ENCODE data around the gene SPO11. TPM values are rescaled to one million over a fixed set of nuclear protein-coding genes. Genes with fewer than 3 reads are reported as not detected.

The SPO11 gene
- total RNA-seq, 1 donor from 2014 or later = not detected

DNA sequence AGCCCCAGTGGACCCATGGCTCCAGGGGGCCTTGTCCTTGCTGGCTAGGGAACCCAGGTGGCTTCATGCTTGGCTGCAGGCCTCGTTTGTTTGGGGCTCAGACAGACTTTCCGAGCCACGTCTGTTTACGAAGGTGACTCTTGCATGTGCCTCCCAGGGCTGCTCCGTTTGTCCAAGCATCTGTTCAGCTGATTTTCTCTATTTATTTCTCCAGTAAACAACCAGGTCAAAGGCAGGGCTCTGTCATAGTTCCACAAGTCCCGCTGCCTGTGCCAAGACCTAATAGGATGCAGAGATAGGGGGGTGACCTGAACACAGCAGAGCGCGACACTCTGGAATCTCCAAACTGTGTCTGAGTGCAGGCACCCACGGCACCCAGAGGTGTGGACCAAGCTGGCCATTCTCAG is 12.8 kb upstream of the SPO11 start:
- H3K27ac Mint-ChIP-seq = no peak overlapping the region
- TF ChIP-seq, protein P1, sequence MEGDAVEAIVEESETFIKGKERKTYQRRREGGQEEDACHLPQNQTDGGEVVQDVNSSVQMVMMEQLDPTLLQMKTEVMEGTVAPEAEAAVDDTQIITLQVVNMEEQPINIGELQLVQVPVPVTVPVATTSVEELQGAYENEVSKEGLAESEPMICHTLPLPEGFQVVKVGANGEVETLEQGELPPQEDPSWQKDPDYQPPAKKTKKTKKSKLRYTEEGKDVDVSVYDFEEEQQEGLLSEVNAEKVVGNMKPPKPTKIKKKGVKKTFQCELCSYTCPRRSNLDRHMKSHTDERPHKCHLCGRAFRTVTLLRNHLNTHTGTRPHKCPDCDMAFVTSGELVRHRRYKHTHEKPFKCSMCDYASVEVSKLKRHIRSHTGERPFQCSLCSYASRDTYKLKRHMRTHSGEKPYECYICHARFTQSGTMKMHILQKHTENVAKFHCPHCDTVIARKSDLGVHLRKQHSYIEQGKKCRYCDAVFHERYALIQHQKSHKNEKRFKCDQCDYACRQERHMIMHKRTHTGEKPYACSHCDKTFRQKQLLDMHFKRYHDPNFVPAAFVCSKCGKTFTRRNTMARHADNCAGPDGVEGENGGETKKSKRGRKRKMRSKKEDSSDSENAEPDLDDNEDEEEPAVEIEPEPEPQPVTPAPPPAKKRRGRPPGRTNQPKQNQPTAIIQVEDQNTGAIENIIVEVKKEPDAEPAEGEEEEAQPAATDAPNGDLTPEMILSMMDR (IDR thresholded peaks at IDR 0.05; ENCODE audit: unreplicated experiment) = no peak
- H3K9me3 Mint-ChIP-seq = no peaks in the 10 kb centered on the region
- no peak for DNase-seq (ENCODE audit: low spot score in 2 of 2, unreplicated experiment in 2 of 2)
- no peaks in the 10 kb centered on the region for H3K27me3 Mint-ChIP-seq (ENCODE audit: low read depth)
- no peaks in the 10 kb centered on the region for H3K36me3 Mint-ChIP-seq
- H3K4me1 Mint-ChIP-seq = no peaks in the 10 kb centered on the region
- no peak overlapping the region for H3K4me3 Mint-ChIP-seq

DNA sequence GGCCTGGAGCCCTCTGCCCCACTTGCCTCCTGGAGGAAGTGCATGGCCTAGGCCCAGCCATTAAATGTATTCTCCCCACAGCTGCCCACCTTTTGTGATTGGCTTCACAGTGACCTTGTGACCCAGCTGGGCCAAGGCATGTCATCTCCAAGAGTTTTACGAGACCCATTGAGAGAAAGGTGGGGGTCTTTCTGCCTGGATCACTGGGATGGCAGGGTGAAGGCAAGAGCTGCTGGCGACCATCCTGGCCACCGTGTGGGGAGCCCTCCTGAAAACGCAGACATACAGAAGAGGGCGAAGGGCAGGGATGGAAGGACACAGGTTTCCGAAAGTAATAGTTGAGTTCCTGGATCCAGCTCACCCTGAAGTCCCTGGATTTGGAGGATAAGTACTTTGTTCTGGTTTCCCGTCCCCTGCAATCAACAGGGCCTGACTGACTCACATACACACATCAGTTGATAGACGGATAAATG is 12.3 kb upstream of the SPO11 start:
- H3K4me1 Mint-ChIP-seq = no peaks in the 10 kb centered on the region
- no peak for DNase-seq (ENCODE audit: low spot score in 2 of 2, unreplicated experiment in 2 of 2)
- H3K27ac Mint-ChIP-seq = no peak overlapping the region
- no peaks in the 10 kb centered on the region for H3K9me3 Mint-ChIP-seq
- H3K27me3 Mint-ChIP-seq (ENCODE audit: low read depth) = no peaks in the 10 kb centered on the region
- TF ChIP-seq, protein P1 (IDR thresholded peaks at IDR 0.05; ENCODE audit: unreplicated experiment) = no peak
- H3K36me3 Mint-ChIP-seq = no peaks in the 10 kb centered on the region
- H3K4me3 Mint-ChIP-seq = no peak overlapping the region

DNA sequence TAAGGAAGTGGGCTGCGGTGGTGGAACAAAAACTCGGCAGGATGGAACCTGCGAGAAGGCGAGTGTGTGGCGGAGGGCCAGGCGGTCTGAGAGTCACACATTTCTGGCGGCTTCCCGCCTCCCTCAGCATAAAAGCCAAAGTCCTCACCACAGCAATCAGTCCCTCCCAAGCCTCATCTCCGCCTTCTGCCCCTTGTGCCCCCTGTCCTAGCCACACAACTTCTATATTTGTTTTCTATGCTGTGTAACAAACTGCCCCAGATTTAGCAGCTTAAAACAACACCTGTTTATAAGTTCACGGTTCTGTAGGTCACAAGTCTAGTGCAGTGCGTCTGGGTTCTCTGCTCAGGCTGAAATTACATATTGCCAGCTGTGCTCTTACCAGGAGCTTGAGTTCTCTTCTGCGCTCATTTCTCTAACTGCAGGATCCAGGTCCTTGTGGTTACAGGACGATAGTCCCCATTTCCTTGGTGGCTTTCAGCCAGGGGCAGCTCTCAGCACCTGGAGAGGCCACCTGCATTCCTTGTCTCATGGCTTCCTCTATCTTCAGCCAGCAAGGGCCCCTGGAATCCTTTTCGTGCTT is 11.7 kb upstream of the SPO11 start:
- no peaks in the 10 kb centered on the region for H3K27me3 Mint-ChIP-seq (ENCODE audit: low read depth)
- H3K27ac Mint-ChIP-seq = peak overlapping the region; percentile 21
- no peaks in the 10 kb centered on the region for H3K9me3 Mint-ChIP-seq
- no peak overlapping the region for H3K4me3 Mint-ChIP-seq
- TF ChIP-seq, protein P1 (IDR thresholded peaks at IDR 0.05; ENCODE audit: unreplicated experiment) = no peak
- DNase-seq (ENCODE audit: low spot score in 2 of 2, unreplicated experiment in 2 of 2) = peak in 1 of 2 experiments; percentile 25
- H3K4me1 Mint-ChIP-seq = peaks cover 3% of the 10 kb centered on the region
- no peaks in the 10 kb centered on the region for H3K36me3 Mint-ChIP-seq

DNA sequence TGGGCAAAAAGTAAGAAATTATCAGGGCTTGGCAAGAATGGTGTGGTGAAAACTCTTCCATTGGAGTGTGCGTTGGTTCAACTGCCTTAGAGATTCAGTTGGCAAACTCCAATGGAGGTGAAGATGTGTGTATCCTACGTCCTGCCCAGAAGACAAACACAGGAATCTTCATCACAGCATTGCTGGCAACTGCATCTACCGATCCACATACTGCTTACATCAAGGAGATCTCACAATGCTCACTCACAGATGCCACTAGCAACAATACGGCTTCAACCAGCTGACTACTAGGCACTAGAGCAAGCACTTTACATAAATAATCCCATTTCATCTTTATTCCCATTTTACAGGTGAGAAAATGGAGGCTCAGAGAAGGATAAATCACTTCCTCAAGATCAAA is 10.0 kb upstream of the SPO11 start:
- TF ChIP-seq, protein P1 (IDR thresholded peaks at IDR 0.05; ENCODE audit: unreplicated experiment) = no peak
- Mint-ChIP-seq H3K36me3 (no peaks in the 10 kb centered on the region), H3K4me1 (peaks cover 4% of the 10 kb centered on the region), H3K27ac (no peak overlapping the region), H3K27me3 (ENCODE audit: low read depth) (no peaks in the 10 kb centered on the region), H3K9me3 (no peaks in the 10 kb centered on the region), H3K4me3 (no peak overlapping the region)
- peak in 1 of 2 experiments; percentile 0 for DNase-seq (ENCODE audit: low spot score in 2 of 2, unreplicated experiment in 2 of 2)

DNA sequence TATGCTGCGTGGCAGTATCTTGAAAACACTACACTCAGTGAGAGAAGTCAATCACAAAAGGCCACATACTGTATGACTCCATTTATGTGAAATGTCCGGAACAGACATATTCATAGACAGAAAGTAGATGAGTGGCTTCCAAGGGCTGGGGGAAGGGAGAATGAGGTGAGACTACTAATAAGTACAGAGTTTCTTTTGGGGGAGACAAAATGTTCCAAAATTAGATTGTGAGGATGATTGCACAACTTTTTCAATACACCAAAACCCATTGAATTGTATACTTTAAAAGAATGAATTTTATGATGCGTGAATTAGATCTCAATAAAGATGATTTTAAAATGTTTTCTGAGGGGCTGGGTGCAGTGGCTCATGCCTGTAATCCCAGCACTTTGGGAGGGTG is 9.2 kb upstream of the SPO11 start:
- Mint-ChIP-seq H3K4me3 (no peak overlapping the region), H3K27ac (no peak overlapping the region), H3K27me3 (ENCODE audit: low read depth) (no peaks in the 10 kb centered on the region), H3K9me3 (no peaks in the 10 kb centered on the region), H3K36me3 (no peaks in the 10 kb centered on the region), H3K4me1 (peaks cover 8% of the 10 kb centered on the region)
- TF ChIP-seq, protein P1 (IDR thresholded peaks at IDR 0.05; ENCODE audit: unreplicated experiment) = no peak
- no peak for DNase-seq (ENCODE audit: low spot score in 2 of 2, unreplicated experiment in 2 of 2)

All from mesothelial cell of epicardium (in vitro differentiated cells).